Measurements from ENCODE around the gene NSDHL.

The NSDHL gene

DNA sequence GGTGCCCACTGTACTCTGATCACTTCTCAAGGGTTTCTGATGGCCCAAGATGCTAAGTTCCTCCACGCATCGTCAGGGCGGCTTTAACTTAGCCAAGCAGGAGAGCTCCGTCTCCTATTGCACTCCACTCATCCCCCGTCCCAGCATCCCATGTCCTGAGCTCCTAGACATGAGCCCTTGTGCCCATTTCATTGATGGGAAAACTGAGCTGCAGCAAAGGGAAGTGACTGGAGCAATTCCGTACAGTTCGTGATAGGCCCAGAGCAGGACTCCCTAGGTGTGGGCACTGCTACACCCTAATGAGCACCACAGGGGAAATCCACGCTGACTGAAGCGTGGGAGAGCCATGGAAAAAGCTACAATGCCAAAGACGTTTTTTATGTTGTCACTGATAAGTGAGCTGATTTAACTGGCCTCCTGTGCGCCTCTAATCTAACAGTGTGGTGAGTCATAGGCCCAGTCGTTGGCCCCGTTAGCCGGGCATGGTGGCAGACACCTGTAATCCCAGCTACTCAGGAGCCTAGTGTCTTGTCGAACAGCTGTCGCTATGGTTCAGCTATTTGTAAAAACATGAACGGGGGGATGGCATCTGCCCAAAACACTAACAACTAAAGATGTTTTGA is 14.9 kb downstream of the NSDHL start:
- DNase-seq: no peak

DNA sequence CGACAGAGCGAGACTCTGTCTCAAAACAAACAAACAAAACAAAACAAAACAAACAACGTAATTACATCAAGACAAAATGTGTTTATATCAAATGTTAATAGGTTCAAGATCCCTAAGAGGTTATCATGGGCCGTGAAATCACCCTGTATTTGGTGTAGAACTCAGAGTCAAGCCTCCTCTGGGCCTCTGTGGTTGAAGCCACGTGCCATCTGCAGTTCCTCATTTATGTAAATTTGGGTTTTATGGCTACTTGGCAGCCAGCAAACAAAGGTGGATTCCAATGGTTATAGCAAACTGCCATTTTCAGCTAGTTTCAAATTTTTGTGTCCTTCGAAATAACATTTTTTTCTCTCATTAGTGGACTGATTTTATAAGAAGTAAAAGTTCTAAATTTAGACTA is 16.4 kb downstream of the NSDHL start:
- no peak for DNase-seq

DNA sequence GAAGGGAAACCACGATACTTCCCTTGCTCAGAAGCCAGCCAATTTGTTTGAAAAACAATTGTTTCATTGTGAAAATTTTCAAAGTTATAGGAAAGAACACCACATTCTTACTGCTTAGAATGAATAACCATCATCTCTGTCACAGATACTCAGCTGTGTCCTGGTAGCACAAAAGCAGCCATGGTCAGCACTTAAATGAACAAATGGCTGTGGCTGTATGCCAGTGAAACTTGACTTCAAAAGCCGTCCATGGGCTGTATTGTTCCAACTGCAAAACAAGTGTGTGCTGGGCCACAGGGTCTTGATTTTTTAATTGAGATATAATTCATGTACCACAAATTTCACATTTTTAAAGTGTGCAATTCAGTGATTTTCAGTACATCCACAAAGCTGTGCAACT is 19.6 kb downstream of the NSDHL start:
- DNase-seq: no peak

DNA sequence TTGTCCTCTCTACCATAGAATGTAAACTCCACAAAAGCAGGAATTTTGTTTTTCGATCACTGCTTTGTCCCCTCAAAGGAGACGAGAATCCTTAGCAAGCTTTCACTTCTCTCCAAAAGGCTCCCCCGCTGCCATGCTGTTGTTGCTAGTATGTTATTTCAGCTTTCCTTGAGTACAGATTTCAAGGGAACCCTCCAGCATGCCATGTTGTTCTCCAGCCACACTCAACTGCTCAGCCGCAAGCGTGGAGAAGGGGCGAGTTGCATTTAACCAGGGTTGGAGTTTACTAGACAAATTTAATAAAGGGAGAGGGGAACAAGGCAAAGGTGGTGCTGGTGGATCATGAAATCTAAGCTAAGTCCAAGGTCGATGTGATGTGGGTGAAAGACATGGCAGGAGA is 23.1 kb downstream of the NSDHL start:
- DNase-seq: no peak

DNA sequence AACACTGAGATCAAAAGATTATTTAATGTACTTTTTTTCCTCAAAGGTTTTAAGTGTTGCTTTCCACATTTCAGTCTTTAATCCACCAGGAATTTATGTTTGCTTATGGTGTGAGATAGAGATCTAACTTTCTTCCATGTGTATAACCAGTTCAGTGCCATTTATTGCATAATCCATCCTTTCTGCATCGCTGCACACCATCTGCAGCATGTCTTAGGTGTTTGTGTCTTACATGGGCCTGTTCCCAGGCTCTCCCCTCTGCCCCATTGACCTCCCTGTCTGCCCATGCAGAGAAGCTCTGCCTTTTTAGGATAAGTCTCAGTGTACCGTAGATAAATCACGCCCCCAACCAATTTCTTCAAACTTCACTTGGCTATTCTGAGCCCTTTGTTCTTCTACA is 30.3 kb downstream of the NSDHL start:
- no peak for DNase-seq

DNA sequence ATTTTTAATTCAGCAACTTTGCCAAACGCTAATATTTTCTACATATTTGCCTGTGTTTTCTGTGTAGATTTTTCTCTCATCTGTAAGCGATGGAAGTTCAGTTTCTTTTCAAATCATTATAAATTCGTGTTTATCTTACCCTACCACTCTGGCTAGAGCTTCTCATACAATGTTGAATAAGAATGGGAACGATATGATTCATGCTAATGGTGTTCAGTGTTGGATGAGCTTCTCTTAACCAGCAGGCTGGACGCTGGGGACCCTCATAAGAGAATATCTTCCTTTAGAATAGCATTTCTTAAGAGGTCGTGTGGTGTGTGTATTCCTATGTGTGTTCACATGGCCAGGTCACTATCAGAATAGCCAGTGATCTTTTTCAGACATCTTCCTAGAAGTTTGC is 31.0 kb downstream of the NSDHL start:
- DNase-seq: no peak

DNA sequence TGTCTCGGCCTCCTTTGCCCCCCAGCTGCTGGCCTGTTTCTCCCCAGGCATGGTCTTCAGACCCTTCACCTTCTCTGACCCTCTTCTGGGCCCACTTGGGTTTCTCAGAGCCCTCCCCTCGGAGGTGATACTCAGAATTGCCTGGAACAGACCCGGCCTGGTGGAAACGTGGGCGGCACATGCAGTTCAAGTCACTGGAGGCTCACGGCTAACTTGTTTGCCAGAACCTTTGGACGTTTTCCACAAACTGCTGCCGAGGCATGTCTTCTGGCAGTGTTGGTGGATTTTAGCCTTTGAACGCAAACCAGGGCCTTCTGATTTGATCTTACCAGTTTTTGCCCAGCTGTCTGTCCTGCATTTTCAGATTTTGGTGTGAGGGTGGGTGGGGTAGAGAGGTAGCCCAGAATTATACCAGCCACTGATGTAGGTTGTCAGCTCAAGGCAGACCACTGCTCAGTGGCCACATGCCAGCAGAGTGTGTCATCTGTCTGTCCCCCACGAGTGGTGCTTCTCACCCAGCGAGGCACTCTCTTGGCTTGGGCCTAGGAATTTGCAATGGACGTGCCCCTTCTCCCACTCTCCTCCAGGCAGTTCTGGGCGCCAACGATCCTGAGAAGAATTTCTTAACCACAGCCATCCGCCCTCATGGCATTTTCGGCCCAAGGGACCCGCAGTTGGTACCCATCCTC is 34.5 kb downstream of the NSDHL start:
- DNase-seq: no peak

DNA sequence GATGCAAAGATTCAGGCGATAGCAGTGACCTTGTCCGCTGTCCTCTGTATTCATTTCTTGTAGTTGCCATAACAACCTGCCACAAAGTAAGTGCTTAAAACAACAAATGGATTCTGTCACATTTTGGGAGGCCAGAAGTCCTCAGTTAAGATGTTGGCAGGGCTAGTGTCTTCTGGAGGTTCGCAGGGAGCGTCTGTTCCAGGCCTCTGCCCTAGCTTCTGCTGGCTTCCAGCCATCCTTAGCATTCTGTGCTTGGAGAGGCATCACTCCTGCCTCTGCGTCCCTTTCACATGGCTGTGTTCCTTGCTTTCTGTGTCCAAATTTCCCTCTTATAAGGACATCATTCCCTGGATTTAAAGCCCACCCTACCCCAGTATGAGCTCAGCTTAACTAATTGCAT is 35.5 kb downstream of the NSDHL start:
- no peak for DNase-seq

DNA sequence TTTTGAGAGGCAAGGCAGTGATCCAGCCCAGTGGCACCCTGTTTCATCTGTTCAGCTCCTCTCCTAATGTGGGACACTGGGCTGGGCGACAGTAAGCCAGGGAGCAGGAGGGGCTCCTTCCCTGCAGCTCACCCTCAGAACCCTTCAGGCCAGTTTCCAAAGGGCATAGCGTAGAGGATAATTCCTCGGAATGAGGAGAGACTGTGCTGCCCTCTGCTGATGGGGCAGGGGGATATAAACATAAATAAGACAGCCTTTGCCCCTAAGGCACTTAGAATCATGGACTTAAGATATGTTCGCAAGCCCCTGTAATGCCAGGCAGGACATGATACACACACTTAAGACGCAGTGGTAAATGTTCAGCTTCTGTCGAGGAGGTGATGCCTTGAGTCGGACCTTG is 39.1 kb downstream of the NSDHL start:
- DNase-seq: no peak

DNA sequence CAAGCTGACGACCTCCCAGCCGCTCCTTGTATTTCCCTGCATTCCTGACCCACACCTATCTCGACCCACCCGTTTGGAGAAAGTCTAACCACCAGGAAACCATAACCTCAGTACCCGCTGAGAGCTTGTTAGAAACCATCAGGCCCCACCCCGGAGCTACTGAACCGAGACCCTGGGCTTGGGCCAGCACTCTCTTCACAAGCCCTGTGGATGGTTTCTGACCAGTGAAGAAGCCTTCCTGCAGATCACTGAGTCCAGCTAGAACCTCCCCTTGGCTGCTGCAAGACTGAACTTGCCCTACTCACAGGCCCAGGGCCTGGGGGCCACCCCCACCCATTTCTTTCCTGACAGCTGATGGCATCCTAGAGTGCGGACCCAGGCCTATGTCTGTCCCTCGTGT is 40.4 kb downstream of the NSDHL start:
- no peak for DNase-seq

DNA sequence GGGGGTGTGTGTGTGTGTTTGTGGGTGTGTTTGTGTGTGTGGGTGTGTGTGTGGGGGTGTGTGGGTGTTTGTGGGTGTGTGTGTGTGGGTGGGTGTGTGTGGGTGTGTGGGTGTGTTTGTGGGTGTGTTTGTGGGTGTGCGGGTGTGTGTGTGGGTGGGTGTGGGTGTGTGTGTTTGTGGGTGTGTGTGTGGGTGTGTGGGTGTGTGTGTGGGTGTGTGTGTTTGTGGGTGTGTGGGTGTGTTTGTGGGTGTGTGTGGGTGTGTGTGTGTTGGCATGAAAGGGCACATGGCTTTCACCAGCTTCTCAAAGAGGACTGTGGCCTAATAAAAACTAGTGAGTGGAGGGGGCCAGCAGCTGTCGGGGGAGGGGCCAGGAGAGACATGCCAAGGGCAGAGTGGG is 41.7 kb downstream of the NSDHL start:
- no peak for DNase-seq

DNA sequence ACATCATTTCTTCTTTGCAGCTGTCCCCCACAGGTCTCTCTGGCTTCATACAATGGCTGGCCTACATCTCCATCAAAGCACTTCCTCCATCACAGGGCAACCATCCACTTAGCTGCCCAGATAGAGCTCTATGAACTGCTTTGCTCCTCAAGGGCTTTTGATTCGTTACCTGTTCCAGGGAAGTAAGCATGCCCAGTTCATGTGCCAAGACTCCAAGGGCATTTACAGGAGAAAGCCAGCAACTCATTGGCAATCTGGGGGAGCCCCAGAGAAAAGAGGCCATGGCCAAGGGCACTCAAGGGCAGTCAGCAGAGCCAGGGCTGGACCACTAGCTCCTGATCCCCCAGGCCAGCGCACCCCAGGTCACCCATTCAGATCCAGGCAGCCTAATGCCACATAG is 42.5 kb downstream of the NSDHL start:
- DNase-seq: no peak

DNA sequence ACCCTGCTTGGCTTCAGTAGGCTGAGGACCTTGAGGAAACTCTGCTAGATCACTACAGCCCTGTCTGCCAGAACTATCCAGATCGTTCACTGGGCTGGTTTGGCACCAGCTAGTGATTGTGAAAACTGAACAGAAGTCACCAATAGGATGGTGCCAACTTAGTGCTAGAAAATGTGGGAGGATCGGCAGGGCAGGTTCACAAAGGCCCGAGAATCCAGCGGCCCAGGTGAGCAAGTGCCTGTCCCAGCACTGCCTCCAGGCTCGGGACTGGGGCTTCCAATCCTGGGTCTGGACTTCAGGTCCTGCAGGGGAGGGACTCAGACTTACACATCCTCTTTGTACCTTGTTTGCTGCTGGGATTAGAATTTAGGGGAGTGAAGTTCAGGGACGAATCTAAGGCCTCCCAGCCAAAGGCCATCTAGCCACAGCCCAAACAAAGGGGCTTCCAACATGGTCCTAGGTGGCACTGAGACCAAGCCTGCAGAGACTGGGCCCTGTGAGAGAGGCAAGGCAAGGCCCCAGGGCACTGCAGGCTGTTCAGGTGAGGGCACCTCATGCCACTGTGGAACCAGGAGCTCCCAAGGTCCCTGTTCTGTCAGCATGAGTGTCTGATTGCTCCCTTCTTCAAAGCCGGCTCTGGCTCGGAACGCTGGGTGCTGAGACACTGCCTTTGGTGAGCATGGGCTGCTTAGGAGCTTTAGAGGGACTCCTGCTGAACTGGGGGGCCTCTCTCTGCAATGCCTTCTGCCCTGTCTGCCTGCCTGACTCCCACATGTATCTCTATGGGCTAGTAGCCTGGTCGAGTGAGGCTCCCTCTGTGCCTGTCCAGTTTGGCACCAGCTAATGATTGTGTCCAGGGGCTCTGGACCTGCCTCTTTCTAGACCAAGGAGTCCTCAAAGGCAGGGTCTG is 46.3 kb downstream of the NSDHL start:
- DNase-seq: no peak

DNA sequence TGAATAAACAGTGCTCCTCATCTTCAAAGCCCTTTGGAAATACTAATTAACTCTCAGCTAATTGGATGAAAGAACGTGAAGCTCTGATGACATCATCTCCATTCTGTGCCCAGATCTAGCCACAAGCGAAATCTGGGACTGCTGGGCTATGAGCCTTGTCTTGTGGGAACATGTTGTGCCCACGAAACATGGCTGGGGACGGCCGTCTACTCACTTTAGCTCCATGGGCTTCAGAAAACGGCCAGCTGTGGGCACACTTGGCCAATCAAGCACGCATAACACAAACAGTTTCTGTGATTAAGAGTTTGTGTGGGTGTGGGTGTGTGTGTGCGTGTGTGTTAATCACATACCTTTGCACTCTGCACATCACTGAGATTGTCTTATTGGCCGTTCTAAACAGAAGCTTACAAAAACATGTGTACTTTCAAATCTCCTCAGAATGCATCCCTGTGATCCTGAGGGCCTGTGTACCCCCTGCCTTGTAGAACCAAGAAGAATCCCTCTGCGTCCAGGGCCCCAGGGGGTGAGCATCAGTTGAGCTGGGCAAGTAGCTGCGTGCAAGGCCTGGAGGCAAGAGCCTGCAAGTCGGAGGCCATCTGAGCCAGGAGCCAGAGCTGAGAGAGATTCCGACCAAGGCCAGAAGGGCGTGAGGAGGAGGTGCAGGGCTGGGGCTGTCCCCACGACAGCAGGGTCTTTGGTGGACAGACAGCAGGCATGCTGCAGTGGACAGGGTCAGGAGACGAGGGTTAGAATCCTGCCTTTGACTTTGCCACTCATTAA is 48.3 kb downstream of the NSDHL start:
- no peak for DNase-seq

DNA sequence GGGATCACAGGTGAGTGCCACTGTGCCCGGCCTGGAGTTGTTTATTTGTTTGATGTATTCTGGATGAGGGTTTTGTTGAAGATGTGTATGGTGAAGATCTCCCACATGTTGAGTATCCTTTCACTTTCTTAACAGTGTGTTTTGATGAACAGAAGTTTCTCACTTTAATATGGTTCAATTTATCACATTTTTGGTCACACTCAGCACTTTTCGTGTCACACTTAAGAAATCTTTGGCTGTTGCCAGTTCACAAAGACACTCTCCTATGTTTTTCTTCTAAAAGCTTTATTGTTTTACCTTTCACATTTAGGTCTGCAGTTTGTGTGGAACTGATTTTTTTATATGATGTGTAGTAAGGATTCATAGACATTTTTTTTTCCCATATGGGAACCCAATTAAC is 50.4 kb downstream of the NSDHL start:
- DNase-seq: no peak

DNA sequence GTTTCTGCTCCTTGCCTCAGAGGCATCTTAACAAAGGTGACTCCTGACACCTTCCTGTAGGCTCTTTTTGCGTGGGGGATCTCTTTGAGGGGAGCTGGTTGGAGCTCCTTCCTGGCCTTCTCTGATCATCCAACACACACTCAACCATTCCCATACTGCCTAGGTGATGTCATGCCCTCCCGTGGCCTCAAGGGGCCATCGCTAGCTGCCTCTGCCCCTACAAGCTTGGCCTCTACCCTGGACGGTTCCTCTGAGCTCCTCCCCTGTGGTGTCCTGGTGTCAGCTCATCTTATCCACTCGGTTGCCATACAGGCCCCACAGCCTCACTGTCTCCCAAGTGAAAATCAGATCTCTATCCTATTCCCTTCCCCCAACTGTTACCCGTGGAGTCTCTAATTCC is 53.3 kb downstream of the NSDHL start:
- no peak for DNase-seq

DNA sequence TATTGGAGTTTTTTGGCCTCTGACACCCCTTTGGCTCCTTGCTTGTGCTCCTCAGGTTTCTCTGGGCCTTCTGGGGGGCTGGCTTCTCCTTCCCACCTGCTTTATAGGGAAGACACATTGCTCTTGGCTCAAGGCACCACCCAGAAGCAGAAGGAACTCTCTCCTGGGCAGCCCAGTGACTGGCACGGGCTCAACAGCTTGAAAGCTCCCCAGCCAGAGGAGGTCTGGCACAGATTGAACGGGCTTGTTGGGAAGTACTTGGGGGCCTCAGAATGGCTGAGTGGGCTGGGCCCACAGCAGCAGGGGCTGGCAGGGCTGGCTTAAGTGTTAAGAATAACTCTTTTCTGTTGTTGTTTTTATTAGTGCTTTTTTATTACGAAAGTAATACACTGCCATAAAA is 55.9 kb downstream of the NSDHL start:
- DNase-seq: no peak

DNA sequence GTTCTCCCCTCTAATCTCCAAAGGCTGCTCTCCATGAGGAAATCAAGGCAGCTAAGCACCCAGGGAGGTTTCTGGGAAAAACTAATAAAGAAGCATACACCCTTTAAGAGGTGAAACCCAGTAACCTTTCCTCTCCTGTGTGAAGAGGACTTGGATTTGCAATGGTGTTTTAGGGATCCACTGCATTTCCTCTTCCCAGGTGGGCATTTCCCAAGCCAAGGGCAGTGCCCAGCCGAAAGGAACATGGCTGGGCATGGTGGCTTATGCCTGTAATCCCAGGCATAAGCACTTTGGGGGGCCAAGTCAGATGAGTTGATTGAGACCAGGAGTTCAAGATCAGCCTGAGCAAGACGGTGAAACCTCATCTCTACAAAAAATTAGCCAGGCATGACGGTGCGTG is 61.6 kb downstream of the NSDHL start:
- no peak for DNase-seq

DNA sequence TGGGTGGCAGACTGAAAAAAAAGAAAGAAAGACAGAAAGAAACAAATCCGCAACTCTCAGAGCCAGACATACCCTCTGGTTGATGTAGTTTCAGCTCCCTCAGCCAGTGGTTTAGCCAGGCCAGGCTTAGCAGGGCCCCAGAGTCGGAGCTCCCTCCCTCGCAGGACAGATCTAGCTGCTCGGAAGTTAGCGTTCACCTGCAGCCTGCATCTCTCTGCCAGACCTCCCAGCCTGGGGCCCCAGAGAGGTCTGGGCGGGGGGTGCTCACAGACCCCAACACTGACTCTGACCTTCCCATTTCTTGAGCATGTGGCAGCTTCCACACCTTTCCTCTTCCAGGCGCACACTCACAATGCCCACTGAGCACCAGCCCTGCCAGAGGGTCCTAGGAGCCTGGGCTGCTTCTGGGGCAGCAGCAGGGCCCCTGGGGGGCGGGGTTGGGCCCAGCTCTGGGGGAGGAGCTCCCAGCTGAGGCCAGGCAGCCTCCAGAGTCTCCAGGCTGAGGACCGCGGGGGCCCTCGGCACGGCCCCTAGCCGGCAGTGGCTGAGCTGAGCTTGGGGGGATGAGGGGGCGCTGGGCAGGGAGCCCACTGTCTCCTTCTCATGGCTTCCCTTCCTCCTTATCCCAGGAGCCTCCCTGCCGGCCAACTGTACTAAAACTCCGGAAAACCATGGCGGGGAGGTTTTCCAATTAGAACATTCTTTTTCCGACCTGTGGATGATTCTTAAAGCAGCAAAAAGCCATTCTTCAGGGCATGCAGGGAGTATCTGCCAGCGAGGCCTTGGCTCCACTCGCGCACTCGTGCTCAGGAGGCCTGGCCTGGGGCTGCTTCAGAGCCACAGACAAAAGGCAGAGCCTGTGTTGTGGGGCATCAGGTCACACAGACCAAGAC is 62.4 kb downstream of the NSDHL start:
- no peak for DNase-seq

DNA sequence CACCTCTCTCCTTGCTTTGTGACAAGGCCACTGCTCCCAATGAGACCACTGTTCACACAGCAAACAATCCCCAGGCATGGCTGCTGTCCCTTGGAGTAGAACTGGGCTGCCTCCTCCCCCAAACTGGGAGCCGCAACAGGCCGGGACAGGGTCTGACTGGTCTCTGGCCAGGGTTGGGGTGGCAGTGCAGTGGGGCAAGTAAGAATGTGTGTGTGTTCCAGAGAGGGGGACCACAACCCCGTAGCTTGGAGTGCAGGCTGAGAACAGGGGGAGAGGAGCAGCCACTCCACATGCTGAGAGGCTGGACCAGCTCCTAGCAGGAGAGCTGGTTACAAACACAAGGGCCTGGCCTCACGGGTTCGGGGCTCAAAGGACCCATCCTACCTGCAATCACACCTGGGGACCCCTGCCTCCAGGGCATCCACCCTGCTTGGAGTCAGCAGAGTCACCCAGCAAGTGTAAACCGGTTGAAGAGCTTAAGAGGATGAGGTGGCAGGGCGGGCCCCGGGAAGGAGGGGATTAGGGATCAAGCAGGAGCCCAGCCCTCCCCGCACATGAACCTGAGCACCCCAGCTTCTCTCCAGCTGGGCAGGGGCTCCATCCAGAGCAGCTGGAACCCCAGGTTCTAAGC is 63.2 kb downstream of the NSDHL start:
- no peak for DNase-seq

DNA sequence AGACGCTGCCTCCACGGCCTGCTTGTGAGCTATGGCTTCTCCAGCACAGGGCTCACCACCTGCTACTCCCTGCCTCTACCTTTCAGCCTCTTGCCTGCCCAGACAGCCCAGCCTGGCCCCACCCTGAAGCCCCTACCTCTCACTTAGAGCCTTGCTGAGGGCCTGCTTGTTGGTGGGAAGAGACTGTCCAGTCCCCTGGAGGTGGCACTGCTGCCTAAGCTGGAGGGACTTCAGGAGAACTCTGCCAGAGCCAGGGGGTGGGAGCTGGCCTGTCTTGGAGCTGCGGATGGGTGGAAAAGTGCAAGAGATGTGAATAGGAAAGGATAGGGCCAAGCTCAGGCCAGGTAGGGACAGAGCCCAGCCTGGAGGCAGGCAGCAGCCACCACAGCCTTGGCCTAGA is 64.3 kb downstream of the NSDHL start:
- DNase-seq: no peak
